Glomerular visceral epithelial cell (primary cell): ENCODE data around the gene MED10.

Experiments used
- DNase-seq: peaks from one replicate; pipeline ENCODE4 v3.0.0-alpha.2; 2016; ENCODE audit errors: extremely low spot score

The MED10 gene

GRCh38 chr5:6350277-6351090 lies 27.9 kb downstream of the MED10 start:
- DNase-seq: no peak

- DNase-seq: no peak
Observed at GRCh38 chr5:6349387-6349786, 29.0 kb downstream of the MED10 start.

DNA sequence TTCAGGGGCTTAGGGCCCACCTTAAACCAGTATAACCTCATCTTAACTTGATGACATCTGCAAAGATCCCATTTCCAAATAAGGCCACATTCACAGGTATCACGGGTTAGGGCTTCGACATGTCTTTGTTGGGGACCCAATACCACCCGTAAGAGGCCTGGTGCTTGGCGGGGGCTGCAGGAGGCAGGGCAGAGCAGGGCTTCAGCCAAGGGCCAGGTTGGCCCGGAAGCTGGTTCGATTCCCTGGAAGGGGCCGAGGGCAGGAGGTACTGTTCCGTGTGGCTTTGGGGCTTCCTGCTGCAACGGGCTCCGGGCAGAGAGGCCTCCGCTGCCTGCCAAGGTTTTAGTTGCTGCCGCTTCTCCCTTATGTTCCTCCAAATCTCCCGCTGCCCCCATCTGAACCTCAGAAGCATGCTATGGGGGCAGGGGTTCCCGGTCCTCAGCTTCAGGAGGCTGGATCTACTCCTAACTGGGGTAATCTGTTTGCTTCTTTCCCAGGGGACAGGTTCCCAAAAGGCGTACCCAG lies 29.8 kb downstream of the MED10 start:
- no peak for DNase-seq

DNA sequence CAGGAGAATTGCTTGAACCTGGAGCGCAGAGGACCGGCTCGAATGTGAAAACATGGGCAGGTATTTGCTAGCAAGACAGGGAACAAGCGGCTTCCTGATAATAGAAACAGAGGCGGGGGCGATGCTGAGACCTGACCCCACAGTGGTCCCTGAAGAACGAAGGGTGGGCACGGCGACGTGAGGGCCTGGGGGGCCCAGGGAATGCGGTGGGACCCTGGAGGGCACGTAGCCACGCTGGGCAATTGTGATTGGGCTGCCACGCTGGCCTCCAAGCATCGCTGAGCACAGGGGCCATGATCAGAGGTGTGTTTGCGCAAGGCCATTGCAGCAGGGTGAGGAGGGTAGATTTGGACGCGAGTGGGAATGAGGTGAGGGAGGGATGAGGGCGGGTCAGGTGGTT lies 30.7 kb downstream of the MED10 start:
- DNase-seq: no peak

DNA sequence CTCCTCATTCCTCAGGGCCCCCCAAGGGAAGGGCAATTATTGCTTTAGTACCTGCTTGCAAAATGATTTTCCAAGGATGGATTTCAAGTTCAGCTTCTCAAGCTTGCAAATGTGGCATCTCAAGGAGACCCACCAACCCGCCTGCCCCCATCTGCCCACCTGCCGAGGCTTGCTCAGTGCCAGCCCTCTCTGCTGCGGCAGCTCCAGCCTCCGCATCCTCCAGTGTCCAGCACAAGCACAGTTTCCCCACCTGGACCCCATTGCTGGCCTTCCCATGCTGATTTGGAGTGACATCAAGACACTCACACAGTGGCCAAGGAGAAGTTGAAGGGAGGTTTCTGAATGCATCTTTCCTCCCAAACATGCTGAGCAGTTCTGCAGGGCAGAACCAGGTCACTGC lies 31.2 kb downstream of the MED10 start:
- DNase-seq: no peak

DNA sequence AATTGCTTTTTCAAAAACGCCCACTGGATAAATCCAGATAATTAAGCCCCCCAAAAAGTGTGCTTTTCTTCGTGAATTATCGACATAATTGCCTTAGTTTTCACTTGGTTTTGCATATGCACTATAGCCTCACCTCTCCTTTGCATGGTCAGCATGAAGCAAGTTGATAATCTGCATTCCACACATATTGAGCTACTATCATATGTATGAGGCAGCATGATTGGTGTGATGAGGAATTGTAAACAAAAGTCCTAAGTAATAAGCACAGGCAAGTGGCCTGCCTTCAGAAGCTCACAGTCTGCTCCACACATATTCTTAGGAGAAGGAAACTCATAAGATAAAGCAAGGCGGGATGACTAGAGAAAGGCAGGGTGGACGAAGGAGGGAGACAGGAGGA lies 33.8 kb downstream of the MED10 start:
- no peak for DNase-seq

DNA sequence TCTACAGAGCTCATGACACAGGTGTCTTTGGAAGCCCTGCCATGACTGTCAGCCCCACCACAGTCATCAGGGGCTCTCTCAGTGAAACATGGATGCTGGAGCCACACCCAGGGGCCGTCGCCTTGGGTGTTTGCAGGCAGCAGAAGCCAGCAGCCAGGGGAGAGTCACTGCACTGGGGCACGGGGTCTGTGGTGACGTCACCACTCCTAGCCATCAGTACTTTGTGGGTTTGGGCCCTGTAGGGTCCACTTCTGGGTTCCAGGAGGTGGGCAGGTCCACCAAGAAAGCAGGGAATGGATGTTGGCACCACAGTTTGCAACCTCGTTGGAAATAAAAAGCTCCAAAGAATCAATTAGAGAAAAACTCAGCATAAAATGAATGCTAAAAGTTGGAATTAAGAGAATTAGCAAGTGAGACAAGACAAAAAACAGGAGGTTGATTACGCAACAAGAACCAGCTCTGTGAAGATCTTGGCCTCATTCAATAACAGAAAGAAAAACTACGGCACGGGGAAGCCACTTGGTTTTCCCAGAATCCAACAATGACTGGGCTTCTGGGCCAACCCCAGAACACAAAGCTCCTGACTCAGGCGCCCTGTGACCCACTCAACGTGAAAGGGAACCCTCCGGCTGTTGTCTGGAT lies 34.3 kb downstream of the MED10 start:
- no peak for DNase-seq

DNA sequence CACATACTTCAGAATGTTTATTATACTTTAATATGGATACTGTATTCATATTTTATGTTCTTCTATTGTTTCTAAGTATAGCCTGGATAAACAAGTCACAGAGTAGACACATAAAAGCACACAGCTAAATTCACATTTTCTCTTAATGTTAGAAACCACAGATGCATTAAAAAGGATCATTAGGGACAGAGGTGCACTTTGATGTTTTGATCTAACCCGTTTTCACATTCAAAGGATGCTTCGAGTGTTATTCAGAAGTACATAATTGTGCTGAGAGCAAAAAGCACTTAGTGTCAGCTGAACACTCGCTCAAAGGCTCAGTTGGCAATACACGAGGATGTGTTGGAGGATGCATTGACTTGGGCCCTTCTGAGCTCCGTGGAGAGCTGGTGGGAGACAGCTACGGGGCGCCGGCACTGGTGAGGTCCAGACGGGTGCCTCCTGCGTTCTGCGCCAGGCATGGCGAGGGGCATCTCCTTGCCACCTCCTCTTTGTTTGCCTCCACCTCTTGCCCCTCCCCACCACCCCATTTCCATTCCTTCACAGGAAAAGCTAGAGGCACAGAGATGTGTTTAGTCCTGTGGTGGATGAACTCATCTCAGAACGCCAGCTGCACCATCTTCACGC lies 35.5 kb downstream of the MED10 start:
- no peak for DNase-seq

- no peak for DNase-seq
Observed at GRCh38 chr5:6340100-6340499, 38.2 kb downstream of the MED10 start.

GRCh38 chr5:6338871-6339270 lies 39.5 kb downstream of the MED10 start:
- DNase-seq: no peak

GRCh38 chr5:6338135-6338534 lies 40.2 kb downstream of the MED10 start:
- no peak for DNase-seq

DNA sequence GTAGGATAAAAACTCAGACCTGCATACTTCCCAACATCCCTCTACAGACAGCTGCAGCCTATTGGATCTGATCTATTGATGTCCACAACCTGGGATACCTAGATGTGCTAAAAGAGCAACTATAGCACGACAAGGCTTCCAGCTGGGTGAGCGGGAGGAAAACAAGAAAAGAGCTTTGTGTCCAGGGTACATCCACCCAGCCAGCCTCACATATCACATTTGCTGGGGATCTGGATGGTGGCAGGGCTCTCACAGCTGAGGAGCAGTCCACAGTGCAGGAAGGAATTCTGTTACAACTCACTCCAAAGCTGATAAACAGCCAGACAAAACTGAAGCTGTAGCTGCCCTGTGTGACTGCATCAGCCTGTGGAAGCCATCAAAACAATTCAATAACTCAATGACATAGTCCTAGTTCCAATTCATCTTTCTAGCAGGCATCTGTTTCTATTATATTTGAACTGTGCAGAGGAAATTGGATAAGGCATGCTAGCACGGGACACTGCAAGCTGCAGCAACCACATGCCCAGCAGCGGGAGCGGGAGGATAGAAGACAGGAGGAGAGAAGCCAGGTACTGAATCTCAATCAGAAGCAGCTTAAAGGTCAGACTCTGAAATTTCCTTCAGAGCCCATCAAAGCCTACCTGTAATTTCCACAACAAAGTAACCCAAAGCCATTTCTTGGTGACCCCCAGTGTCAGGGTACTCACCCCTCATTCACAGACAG lies 45.0 kb downstream of the MED10 start:
- no peak for DNase-seq

- DNase-seq: peak; percentile 23
Observed at GRCh38 chr5:6328173-6328572, 50.2 kb downstream of the MED10 start.

DNA sequence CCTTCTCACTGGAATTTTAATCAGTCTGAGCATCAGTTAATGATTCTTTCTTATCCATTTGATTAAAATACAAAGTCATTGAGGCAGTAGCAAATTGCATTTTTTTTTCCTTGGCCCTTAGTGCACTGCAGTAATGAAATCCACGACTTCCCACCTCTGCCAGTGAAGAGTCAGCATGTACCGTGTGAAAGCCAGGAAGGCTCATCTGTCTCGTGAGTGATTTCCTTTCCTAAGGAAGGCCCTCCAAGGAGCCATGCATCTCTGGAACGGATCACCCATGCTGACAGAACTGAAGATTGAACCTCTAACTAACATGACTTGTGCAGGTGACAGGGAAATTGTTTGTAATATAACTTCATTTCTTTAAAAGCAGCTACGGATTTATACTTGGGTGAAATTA lies 51.6 kb downstream of the MED10 start:
- no peak for DNase-seq

- DNase-seq: no peak
Observed at GRCh38 chr5:6322163-6322713, 56.1 kb downstream of the MED10 start.
